Lung (tissue), 12 donors: ENCODE results near the gene ARF1. TPM values are rescaled to one million over a fixed set of nuclear protein-coding genes. Genes with fewer than 3 reads are reported as not detected.

Source experiments
- ATAC-seq: fragments of 200-7000 bp; cut with Tn5 transposase; one replicate; pipeline ENCODE4 v1.9.1; 2020; ENCODE audit warnings: moderate number of reproducible peaks; ENCODE audit not compliant: insufficient read depth, low FRiP score
- DNase-seq, 3 donors: peaks; one replicate each; pipeline ENCODE4 v3.0.0-alpha.2; 2013 to 2017
- H3K27ac ChIP-seq, 2 donors: one replicate each; pipeline ENCODE4 v1.5.1; 2013; ENCODE audit warnings: mild to moderate bottlenecking in 2 of 2, moderate library complexity in 2 of 2, control low read depth in 1 of 2, inconsistent platforms in 1 of 2, low read depth in 1 of 2, low read length in 1 of 2
- H3K27me3 ChIP-seq, 3 donors: one replicate each; pipeline ENCODE4 v1.5.1; 2013; ENCODE audit warnings: low read length in 2 of 3; ENCODE audit not compliant: control insufficient read depth in 3 of 3, insufficient read depth in 3 of 3
- H3K36me3 ChIP-seq, 4 donors: one replicate each; pipeline ENCODE4 v1.5.1; 2013; ENCODE audit warnings: low read length in 4 of 4, mild to moderate bottlenecking in 1 of 4, moderate library complexity in 1 of 4; ENCODE audit not compliant: control insufficient read depth in 4 of 4, insufficient read depth in 4 of 4
- H3K4me1 ChIP-seq, 5 donors: one replicate each; pipeline ENCODE4 v1.5.1; 2013; ENCODE audit warnings: low read length in 5 of 5, mild to moderate bottlenecking in 2 of 5, moderate library complexity in 1 of 5; ENCODE audit not compliant: control insufficient read depth in 5 of 5, insufficient read depth in 5 of 5
- H3K4me3 ChIP-seq: one replicate; pipeline ENCODE4 v1.5.1; 2013; ENCODE audit warnings: mild to moderate bottlenecking, control low read depth, moderate library complexity
- H3K9ac ChIP-seq, 2 donors: one replicate each; pipeline ENCODE4 v1.5.1; 2013; ENCODE audit warnings: low read length in 2 of 2, control low read depth in 1 of 2; ENCODE audit not compliant: insufficient read depth in 1 of 2
- H3K9me3 ChIP-seq, 4 donors: one replicate each; pipeline ENCODE4 v1.5.1; 2013; ENCODE audit warnings: low read length in 3 of 4, mild to moderate bottlenecking in 1 of 4, moderate library complexity in 1 of 4; ENCODE audit not compliant: control insufficient read depth in 4 of 4, insufficient read depth in 3 of 4
- CTCF ChIP-seq: IDR thresholded peaks from 2 replicates; pipeline ENCODE4 v1.5.1; 2012; ENCODE audit warnings: mild to moderate bottlenecking; ENCODE audit errors: control extremely low read depth, extremely low read depth
- WGBS, 2 donors: extraction: QIAGEN DNeasy Blood & Tissue Kit; methylation state at CpG; one replicate each; pipeline ENCODE4 v1.1.7; 2013; 5-methylcytosine and 5-hydroxymethylcytosine counted together
- polyA plus RNA-seq, 2 donors: library from polyadenylated mRNA; stranded (reverse); fragments of 200-250 nt; gene quantifications; one replicate each; pipeline ENCODE4 v1.2.1, GENCODE V29; 2013
- total RNA-seq, 2 donors: library from RNA; depleted of rRNA in 1 of 2; stranded (reverse); fragments of >200 nt in 1 of 2; gene quantifications; one replicate each; pipeline ENCODE4 v1.2.1, GENCODE V29; 2014 to 2021
- donor health status: control.
- donor health status: control.
- donor health status: Bipolar disorder and iron deficiency.
- donor health status: healthy.
- donor health status: DM: yes; HTN: yes; CAD: no.

ARF1 gene
- total and polyA plus RNA-seq, 4 donors: 226 to 713 (median 439) TPM

GRCh38 chr1:228035844-228036243 is 46.7 kb upstream of the ARF1 start:
- H3K27ac ChIP-seq: no peak overlapping the region

GRCh38 chr1:228036701-228037231 is 45.7 kb upstream of the ARF1 start:
- ATAC-seq (no peak), DNase-seq (no peak)
- peaks cover 0 to 7% (median 0%) of the 10 kb centered on the region in 5 donors for H3K4me1 ChIP-seq
- H3K4me3 ChIP-seq: no peak overlapping the region
- H3K27me3 ChIP-seq: peaks cover 6 to 11% (median 7%) of the 10 kb centered on the region in 3 donors
- H3K27ac ChIP-seq: no peak overlapping the region
- 76 to 81% methylated on average over 8 of the region's 8 CpGs for WGBS, 2 donors
- H3K9ac ChIP-seq: no peak overlapping the region
- TF ChIP-seq CTCF: no peak
- no peaks in the 10 kb centered on the region for H3K36me3 ChIP-seq
- H3K9me3 ChIP-seq: no peaks in the 10 kb centered on the region

More at GRCh38 chr1:228035844-228036243, 46.7 kb upstream of the ARF1 start:
- TF ChIP-seq CTCF: no peak
- WGBS, 2 donors: 43 to 70% methylated on average over 4 to 5 of the region's 5 CpGs
- ATAC-seq (no peak), DNase-seq (no peak)
- peaks cover 0 to 7% (median 0%) of the 10 kb centered on the region in 5 donors for H3K4me1 ChIP-seq
- no peak overlapping the region for H3K4me3 ChIP-seq
- H3K9me3 ChIP-seq: no peaks in the 10 kb centered on the region
- peaks cover 6 to 11% (median 7%) of the 10 kb centered on the region in 3 donors for H3K27me3 ChIP-seq
- H3K9ac ChIP-seq: no peak overlapping the region
- no peaks in the 10 kb centered on the region for H3K36me3 ChIP-seq

GRCh38 chr1:228037401-228038386 is 44.8 kb upstream of the ARF1 start:
- WGBS, 2 donors: 7 to 10% methylated on average over 65 to 80 of the region's 80 CpGs
- no peak for TF ChIP-seq CTCF
- Histone ChIP-seq H3K9me3 (no peaks in the 10 kb centered on the region), H3K4me1 (peaks cover 0 to 7% (median 0%) of the 10 kb centered on the region in 5 donors), H3K4me3 (no peak overlapping the region), H3K36me3 (no peaks in the 10 kb centered on the region), H3K27me3 (peaks cover 6 to 11% (median 7%) of the 10 kb centered on the region in 3 donors), H3K27ac (no peak overlapping the region), H3K9ac (no peak overlapping the region)
- ATAC-seq (peak; percentile 81), DNase-seq (peak; percentile 16 to 48 (median 37))
